ENCODE measurements around the gene NOXA1. TPM values are rescaled to one million over a fixed set of nuclear protein-coding genes. Genes with fewer than 3 reads are reported as not detected.

The NOXA1 gene
- total RNA-seq, 2 experiments from 2014 or later, result 0.66 to 0.76 TPM

DNA sequence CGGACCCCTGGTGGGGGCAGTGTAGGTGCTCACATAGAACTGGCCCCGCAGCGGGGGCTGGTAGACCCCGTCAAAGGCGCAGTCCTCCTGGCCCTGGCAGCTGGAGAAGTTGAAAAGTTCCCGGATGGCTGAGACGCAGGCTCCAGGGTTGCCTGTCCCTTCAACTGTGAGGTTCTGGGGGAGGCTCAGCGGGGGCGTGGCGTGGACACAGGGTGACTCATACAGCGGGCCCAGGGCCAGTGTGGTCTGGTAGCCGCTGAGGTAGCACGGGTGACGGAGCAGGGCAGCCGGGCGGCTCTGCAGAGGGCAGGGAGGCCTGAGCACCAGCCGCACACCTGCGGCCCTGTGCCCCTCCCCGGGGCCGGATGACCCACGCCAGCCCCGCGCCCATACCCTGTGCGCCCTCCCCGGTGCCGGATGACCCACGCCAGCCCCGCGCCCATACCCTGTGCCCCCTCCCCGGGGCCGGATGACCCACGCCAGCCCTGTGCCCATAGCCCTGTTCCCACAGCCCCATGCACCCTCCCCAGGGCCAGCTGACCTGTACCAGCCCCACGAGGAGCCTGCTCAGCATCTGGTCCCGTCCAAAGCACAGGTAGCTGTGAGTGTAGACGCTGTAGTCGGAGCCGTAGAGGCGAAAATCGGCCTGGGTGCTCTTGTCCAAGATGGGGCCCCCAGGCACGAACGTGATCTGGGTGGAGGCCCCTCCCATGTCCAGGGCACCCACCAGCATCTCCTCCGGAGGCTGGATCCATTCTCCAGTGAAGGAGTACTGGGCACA lies 13.0 kb downstream of the NOXA1 start:
- H3K27me3 Mint-ChIP-seq, result peaks cover 4% of the 10 kb centered on the region
- H3K4me3 Mint-ChIP-seq, result no peak overlapping the region
- no peaks in the 10 kb centered on the region for H3K9me3 Mint-ChIP-seq
- no peaks in the 10 kb centered on the region for H3K4me1 Mint-ChIP-seq
- no peaks in the 10 kb centered on the region for H3K36me3 Mint-ChIP-seq
- no peak for DNase-seq
- H3K27ac Mint-ChIP-seq, result no peak overlapping the region

DNA sequence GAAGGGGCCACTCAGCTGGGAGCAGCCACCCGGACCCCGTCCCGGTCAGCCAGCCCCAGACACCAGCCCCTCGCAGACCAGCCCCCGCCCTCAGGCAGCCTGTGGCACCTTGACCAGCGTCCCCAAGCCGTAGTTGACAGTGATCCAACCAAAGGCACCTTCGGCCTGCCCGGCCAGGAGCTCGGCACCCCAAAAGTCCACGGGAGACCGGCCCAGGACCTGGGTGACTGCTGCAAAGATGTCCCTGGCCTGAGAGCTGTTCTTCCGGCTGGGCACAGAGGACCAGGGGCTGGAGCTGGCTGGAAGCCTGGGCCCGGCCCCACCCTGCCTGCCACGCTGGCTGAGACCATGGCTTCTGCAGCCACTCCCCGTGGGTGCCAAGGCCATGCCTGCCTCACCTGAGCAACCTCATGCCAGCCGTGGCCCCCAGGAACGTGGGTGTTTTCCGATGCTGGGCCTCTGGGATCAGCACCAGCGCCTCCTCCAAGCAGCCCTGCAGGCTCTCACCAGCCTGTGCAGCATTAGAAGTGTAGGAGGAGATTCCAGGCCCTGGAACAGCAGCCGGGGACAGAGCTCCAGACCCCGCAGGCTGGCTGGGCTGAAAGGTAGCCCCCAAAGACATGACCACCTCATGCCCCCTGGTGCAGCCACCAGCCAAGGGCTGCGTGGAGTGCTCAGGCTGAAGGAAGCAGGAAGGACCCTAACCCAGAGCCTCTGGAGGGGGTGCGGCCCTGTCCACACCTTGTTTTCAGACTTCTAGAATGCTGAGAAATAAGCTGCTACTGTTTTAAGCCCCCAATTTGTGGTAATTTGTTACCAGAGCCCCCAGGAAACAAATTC lies 13.8 kb downstream of the NOXA1 start:
- no peaks in the 10 kb centered on the region for H3K36me3 Mint-ChIP-seq
- peaks cover 7% of the 10 kb centered on the region for H3K27me3 Mint-ChIP-seq
- no peak overlapping the region for H3K4me3 Mint-ChIP-seq
- peaks cover 1% of the 10 kb centered on the region for H3K4me1 Mint-ChIP-seq
- H3K27ac Mint-ChIP-seq, result no peak overlapping the region
- DNase-seq, result no peak
- no peaks in the 10 kb centered on the region for H3K9me3 Mint-ChIP-seq

DNA sequence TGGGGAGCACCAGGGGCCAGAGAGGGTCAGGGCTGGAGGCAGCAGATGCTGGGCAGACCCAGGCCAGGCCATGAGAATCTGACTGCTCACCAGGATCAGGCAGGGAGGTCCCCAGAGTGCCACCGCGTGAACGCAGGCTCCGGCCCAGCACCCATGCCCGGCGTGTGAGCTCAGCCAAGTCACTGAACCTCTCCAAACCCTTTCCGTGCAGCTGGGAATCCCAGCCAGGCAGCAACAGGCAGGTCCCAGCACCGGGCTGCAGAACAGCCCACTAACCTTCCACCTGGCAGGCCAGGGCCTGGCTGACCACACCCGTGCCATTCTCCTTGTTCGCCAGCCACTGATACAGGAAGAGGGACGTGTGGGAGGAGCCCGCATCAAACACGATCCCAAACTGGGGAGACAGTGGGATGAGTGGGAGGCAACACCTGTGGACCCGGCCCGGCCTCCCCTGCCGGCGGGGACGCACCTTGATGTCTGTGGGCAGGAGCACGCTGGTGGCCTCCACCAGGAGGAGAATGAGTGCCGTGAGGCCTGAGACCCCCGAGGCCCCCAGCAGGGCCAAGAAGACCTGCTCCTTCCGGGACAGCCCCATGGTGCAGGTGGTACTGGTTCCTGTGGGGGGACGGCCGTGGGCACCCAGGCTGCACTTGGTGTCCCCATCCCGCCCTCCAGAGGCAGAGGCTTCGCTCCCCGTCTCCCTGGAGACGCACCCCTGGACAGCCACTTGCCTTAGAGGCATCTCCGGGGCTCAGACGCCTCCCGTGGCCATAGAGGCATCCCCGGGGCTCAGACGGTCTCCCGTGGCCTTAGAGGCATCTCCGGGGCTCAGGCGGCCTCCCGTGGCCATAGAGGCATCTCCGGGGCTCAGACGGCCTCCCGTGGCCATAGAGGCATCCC lies 14.7 kb downstream of the NOXA1 start:
- peaks cover 2% of the 10 kb centered on the region for H3K4me1 Mint-ChIP-seq
- H3K27me3 Mint-ChIP-seq, result peaks cover 17% of the 10 kb centered on the region
- H3K9me3 Mint-ChIP-seq, result no peaks in the 10 kb centered on the region
- no peak overlapping the region for H3K4me3 Mint-ChIP-seq
- no peaks in the 10 kb centered on the region for H3K36me3 Mint-ChIP-seq
- no peak overlapping the region for H3K27ac Mint-ChIP-seq
- no peak for DNase-seq

DNA sequence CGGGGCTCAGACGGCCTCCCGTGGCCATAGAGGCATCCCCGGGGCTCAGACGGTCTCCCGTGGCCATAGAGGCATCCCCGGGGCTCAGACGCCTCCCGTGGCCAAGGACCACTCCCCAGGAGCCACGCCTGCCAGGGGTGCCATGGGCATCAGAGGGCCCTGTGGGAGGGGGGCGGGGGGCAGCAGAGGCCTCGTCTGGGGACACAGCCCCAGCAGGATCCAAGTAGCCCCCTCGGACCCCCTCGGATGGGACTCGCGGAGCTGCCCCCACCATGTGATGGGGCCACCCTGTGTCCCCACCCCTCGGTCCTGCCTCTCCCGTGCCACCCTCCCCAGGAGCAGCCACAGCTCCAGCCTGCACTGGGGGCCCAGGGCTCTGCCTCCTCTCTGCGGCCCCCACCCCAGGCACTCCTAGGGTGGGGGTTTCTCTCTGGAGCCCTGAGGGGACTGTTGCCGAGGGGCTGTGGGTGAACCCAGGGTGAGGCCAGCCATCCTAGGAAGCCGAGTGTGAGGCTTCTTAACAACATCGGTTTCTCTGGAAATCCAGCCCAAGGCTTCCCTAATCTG lies 15.5 kb downstream of the NOXA1 start:
- Mint-ChIP-seq H3K27me3 (peaks cover 21% of the 10 kb centered on the region), H3K9me3 (no peaks in the 10 kb centered on the region), H3K36me3 (no peaks in the 10 kb centered on the region), H3K4me1 (peaks cover 2% of the 10 kb centered on the region), H3K4me3 (no peak overlapping the region), H3K27ac (no peak overlapping the region)
- no peak for DNase-seq

DNA sequence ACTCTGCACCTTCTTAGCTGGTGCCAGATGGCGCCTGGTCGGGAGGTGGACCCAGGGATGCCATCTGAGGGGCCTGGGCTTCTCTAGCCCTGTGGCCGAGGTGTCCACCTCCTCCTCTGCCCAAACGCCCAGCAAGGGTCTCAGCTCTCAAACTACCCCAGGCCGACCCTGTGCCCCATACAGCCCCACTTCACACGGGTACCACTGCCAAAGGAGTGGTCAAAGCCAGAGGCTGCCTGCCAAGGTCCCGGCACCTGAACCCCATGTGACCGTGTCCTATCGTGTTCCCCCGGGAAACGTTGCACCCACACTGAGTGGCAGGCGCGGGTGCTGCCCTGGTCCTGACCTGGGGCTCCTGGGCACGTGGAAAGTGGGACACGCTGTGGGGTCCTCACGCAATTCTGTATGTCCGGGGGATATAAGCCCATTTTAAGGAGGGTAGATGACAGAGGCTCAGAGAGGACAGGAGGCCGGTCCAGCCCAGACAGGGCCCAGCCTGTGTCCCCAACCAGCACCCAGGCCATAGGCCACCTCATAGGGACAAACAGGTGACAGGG lies 16.0 kb downstream of the NOXA1 start:
- DNase-seq, result no peak
- Mint-ChIP-seq H3K9me3 (no peaks in the 10 kb centered on the region), H3K4me3 (no peak overlapping the region), H3K27me3 (peaks cover 24% of the 10 kb centered on the region), H3K36me3 (no peaks in the 10 kb centered on the region), H3K27ac (no peak overlapping the region), H3K4me1 (peaks cover 2% of the 10 kb centered on the region)

DNA sequence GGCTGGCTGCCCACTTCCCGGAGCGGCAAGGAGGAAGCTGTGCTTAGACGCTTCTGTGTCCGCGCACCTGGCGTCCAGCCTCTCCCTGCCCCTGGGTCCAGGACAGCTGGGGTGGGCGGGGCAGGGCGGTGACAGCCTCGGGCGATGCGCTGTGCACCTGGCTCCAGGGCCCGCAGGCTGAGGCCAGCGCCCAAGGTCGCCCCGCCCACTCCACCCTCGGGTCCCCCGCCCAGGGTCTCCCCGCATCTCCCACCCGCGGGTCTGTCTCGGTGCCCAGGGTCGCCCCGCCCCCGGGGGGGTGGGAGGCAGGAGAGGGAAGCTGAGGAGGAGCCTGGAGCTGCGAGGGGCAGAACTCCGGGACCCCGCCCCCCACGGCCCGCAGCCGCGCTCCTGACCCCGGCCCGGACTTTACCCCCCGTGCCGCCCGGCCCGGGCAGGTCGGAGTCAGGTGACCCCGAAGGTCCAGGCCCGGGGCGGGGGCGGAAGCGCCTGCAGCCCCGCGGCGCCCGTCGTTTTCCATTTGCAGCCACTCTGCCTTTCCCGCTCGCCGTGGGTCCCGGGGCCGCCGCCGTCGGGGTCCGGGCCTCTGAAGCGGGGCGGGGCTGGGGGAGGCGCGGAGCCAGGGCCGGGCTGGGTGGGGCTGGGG lies 18.2 kb downstream of the NOXA1 start, which contains the start of gene ENTPD8:
ENTPD8 (minus strand) TSS at position 69 of the 646 bp plus-strand sequence. CDS start 3,072 bp downstream, outside the sequence.
- peaks cover 37% of the 10 kb centered on the region for H3K27me3 Mint-ChIP-seq
- no peak within 1 kb of the TSS for H3K27ac Mint-ChIP-seq
- H3K9me3 Mint-ChIP-seq, result no peaks in the 10 kb centered on the region
- H3K4me3 Mint-ChIP-seq, result peak within 1 kb of the TSS; percentile 38
- no peaks in the 10 kb centered on the region for H3K36me3 Mint-ChIP-seq
- DNase-seq, result no peak
- H3K4me1 Mint-ChIP-seq, result peaks cover 11% of the 10 kb centered on the region

DNA sequence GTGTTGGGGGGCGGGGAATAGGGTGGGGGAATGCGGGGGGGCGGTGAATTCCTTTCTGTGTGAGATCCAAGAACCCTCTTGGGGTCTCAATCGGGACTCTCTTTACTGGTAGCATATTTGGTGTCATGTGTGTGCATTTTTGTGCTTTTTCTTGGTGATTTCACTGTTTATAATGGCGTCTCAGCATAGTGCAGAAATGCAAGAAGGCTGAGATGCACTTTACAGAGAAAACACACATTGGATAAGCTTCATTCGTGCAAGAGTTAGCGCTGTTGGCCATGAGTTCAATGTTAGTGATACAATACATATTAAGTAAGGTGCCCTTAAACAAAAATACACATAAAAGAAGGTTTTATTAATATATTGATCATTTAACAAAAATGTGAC lies 18.7 kb downstream of the NOXA1 start:
- H3K4me1 Mint-ChIP-seq, result peaks cover 12% of the 10 kb centered on the region
- no peaks in the 10 kb centered on the region for H3K9me3 Mint-ChIP-seq
- H3K27ac Mint-ChIP-seq, result no peak overlapping the region
- no peaks in the 10 kb centered on the region for H3K36me3 Mint-ChIP-seq
- H3K27me3 Mint-ChIP-seq, result peaks cover 37% of the 10 kb centered on the region
- no peak for DNase-seq
- peak overlapping the region; percentile 38 for H3K4me3 Mint-ChIP-seq

DNA sequence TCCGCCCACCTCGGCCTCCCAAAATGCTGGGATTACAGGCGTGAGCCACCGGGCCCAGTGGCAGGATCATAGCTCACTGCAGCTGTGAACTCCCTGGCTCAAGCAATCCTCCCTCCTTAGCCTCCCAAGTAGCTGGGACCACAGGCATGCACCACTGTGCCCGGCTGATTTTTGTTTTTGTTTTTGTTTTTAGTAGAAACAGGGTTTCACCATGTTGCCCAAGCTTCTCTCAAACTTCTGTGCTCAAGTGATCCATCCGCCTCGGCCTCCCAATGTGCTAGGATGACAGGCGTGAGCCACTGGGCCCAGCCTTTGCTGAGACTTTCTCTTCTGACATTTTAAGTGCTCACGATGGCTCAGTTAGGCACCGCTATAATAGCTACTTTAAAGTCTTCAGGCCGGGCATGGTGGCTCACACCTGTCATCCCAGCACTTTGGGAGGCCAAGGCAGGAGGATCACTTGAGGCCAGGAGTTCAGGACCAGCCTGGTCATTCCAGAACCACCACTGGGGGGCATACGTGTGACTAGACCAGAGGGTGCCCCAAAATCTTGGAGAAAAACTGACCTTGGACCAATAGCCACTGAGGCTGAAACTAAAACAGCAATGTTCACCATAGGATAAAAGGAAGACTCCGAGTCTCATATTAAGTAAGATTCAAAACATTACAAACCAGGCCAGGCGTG lies 21.1 kb downstream of the NOXA1 start:
- Mint-ChIP-seq H3K36me3 (peaks cover 4% of the 10 kb centered on the region), H3K9me3 (no peaks in the 10 kb centered on the region), H3K4me3 (no peak overlapping the region)

DNA sequence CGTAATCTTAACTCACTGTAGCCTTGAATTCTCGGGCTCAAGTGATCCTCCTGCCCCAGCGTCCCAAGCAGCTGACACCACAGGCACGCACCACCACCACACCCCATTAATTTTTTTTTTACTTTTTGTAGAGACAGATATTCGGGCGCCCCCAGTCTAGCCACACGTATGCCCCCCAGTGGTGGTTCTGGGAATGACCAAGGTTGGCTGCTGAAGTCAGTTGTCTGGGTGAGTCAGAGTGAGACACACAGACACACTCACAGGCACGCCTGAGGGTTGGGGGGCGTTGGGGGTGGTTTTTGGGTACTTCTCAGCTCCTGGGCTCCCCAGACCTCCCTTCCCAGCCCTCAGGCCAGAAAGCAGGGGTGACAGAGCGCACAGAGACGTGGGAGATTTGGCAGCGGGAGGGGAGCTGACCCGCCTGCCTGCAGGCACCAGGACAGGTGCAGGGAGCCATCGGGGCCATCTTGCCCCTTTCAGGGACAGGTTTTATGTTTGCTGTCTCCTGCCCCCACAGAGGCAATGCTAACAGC lies 22.1 kb downstream of the NOXA1 start:
- Mint-ChIP-seq H3K27ac (no peak overlapping the region), H3K4me3 (no peak overlapping the region), H3K9me3 (peaks cover 2% of the 10 kb centered on the region), H3K36me3 (peaks cover 10% of the 10 kb centered on the region), H3K27me3 (peaks cover 33% of the 10 kb centered on the region), H3K4me1 (peaks cover 16% of the 10 kb centered on the region)
- DNase-seq, result peak; percentile 84

More for the DNA sequence above, 21.1 kb downstream of the NOXA1 start:
- H3K27me3 Mint-ChIP-seq, result peaks cover 37% of the 10 kb centered on the region
- H3K27ac Mint-ChIP-seq, result no peak overlapping the region
- no peak for DNase-seq
- H3K4me1 Mint-ChIP-seq, result peaks cover 13% of the 10 kb centered on the region

DNA sequence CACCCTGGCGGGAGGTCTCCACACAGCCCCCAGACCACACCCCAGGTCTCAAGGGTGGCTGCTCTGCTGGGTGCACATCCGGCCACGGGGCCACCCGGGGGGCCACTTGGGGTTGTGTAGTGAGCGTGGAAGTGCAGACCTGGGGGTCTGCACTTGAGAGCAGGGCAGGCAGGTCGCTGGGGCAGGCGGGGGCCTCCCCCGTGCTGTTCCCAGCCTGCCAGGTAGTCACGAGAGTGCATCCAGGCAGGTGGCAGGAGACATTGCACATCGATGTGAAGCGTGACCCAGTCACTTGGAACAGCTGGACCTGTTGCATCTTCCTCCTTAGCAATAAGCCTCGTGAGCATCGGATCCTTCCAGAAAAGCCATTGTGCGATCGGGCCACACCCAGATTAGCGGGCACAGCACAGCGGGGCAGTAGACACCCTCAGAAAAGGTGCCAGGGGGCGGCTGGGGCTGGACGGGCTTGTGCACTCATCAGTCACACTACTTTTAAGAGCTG lies 22.8 kb downstream of the NOXA1 start:
- Mint-ChIP-seq H3K4me3 (no peak overlapping the region), H3K27ac (no peak overlapping the region), H3K36me3 (peaks cover 15% of the 10 kb centered on the region), H3K27me3 (peaks cover 33% of the 10 kb centered on the region), H3K4me1 (peaks cover 20% of the 10 kb centered on the region), H3K9me3 (peaks cover 5% of the 10 kb centered on the region)
- DNase-seq, result no peak

DNA sequence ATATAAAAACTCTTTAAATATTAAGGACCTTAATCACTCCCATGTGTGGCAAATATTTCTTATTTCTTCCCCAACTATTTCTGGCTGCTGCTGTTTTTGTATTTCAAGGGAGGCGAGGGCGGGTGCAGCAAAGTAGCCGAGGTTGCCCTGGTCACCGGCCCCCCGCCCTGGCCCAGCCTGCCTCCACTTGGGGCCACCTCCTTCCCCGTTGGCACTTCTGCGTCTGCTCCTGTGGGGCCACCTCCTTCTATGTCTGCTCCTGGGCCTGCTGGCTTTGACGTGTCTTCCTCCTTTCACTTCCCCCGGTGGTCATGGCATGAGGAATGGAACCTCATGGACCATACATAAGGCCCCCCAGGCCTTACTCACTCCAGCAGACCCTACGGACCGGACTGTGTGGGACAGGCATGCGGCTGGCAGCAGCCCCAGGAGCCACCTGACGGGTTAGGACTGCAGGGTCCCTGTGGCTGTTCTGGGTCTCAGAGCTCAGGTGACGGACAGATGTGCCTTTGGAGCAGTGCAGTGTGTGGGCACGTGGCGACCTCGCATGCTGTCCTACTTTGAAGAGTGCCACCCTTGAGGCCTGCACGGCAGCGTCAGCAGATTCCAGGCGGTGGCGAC lies 23.8 kb downstream of the NOXA1 start:
- H3K9me3 Mint-ChIP-seq, result peaks cover 5% of the 10 kb centered on the region
- no peak overlapping the region for H3K4me3 Mint-ChIP-seq
- peaks cover 20% of the 10 kb centered on the region for H3K36me3 Mint-ChIP-seq
- peaks cover 19% of the 10 kb centered on the region for H3K4me1 Mint-ChIP-seq
- H3K27ac Mint-ChIP-seq, result no peak overlapping the region
- H3K27me3 Mint-ChIP-seq, result peaks cover 30% of the 10 kb centered on the region
- no peak for DNase-seq

DNA sequence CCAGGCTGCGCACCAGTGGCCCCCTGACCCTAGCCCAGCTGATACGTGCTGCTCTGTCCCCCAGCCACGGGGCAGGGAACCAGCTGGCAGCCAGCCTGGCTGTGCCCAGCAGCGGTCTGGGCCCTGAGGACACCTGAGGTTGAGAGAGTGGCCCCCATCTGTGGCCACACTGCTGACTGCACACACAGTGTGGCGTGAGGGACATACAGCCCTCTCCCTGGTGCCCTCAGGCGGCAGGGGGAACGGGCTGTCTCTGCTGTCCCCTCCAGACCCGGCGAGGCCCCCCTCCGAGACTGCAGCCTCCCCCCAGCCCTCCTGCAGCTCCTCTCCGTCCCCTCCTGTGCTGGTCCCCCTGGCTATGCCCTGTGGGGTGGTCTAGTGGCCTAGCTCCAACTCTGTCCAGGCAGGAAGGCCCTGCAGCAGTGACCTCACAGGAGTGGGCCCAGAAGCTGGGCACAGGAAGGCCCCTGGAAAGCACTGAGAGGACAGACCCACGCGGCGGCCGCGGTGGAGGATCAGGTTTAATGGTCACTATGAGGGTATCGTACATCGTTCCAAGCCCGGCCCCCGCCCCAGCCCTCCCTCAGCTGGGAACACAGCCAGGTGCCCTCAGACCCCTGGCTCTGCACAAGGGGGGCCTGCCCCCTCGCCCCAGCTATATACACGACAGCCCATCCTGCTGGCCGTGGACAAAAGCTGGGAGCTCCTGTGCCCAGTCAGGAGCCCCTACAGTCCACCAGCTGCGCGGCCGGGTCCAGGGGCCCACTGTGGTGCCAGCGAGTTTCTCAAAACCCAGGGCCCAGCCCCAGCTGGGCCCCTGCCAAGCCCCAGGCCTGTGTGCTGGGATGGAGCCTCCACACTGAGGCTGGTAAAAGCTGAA lies 24.8 kb downstream of the NOXA1 start:
- no peak overlapping the region for H3K27ac Mint-ChIP-seq
- no peak for DNase-seq
- peaks cover 30% of the 10 kb centered on the region for H3K36me3 Mint-ChIP-seq
- H3K4me3 Mint-ChIP-seq, result no peak overlapping the region
- H3K9me3 Mint-ChIP-seq, result peaks cover 5% of the 10 kb centered on the region
- H3K4me1 Mint-ChIP-seq, result peaks cover 20% of the 10 kb centered on the region
- peaks cover 20% of the 10 kb centered on the region for H3K27me3 Mint-ChIP-seq

All from activated naive CD8-positive, alpha-beta T cell treated with anti-CD3 and anti-CD28 coated beads for 36 hours (primary cell).